Endothelial cell of umbilical vein (primary cell): ENCODE data around the gene NCS1. TPM values are rescaled to one million over a fixed set of nuclear protein-coding genes. Genes with fewer than 3 reads are reported as not detected.

Source experiments
- BruUV-seq: library from RNA; stranded (reverse); fragments of 400-500 nt; replicated peaks from 2 replicates; lab custom pipeline; 2021; lab: Mats Ljungman, UMichigan
- CTCF ChIA-PET: fragments of 300-600, 350-600 bp; sonication (Branson Sonifier 250); formaldehyde crosslinking; loops from one replicate; lab custom pipeline; 2021; ENCODE audit warnings: antibody characterized with exemption, inconsistent platforms; lab: Charles Lee
- POLR2A ChIA-PET: fragments of 300-600, 350-600 bp; sonication (Branson Sonifier 250); formaldehyde crosslinking; loops from one replicate; lab custom pipeline; 2021; ENCODE audit warnings: antibody characterized with exemption, inconsistent platforms; lab: Charles Lee
- DNase-seq: peaks from one replicate; pipeline ENCODE4 v3.0.0-alpha.2; 2011; ENCODE audit warnings: low read depth, low spot score
- FAIRE-seq: peaks from 2 replicates; lab custom pipeline; 2011; peaks lifted over from hg19 to GRCh38; lab: Jason Lieb, UNC
- H2AFZ ChIP-seq: 2 replicates; pipeline ENCODE4 v1.6.0; 2012; ENCODE audit warnings: low read depth, low read length, control low read depth, inconsistent platforms
- H3K27ac ChIP-seq: 2 replicates; pipeline ENCODE4 v1.5.1; 2011; ENCODE audit warnings: low read depth, mild to moderate bottlenecking, control low read depth, low read length, moderate library complexity; ENCODE audit not compliant: insufficient read depth
- H3K27me3 ChIP-seq, 2 experiments: 2 replicates each; pipeline versions ENCODE4 v1.6.0 to v1.6.1; 2011; ENCODE audit warnings: low read length in 2 of 2, mixed read lengths in 1 of 2; ENCODE audit not compliant: control insufficient read depth in 2 of 2, insufficient read depth in 2 of 2
- H3K36me3 ChIP-seq, 2 experiments: 2 replicates in 1 of 2; 3 replicates in 1 of 2; pipeline ENCODE4 v1.5.1; 2011; ENCODE audit warnings: low read length in 2 of 2, mild to moderate bottlenecking in 1 of 2, moderate library complexity in 1 of 2; ENCODE audit not compliant: control insufficient read depth in 2 of 2, insufficient read depth in 2 of 2; ENCODE audit errors: extremely low read depth in 1 of 2
- H3K4me1 ChIP-seq: 3 replicates; pipeline ENCODE4 v1.5.1; 2011; ENCODE audit warnings: mild to moderate bottlenecking, low read length; ENCODE audit not compliant: control insufficient read depth, insufficient read depth; ENCODE audit errors: extremely low read depth
- H3K4me2 ChIP-seq: 2 replicates; pipeline ENCODE4 v1.6.1; 2011; ENCODE audit warnings: low read length, control low read depth, mixed read lengths; ENCODE audit not compliant: insufficient read depth
- H3K4me3 ChIP-seq, 3 experiments: fragments of 200-600 bp in 1 of 3; sonication (generic), shearing (Covaris generic) in 1 of 3; replicated peaks in 1 of 3; 2 replicates each; pipeline ENCODE4 v1.5.1; 2011 to 2016; ENCODE audit warnings: control low read depth in 3 of 3, low read length in 3 of 3, mild to moderate bottlenecking in 2 of 3, inconsistent platforms in 1 of 3, low read depth in 1 of 3, moderate library complexity in 1 of 3; ENCODE audit not compliant: insufficient read depth in 1 of 3
- H3K79me2 ChIP-seq: 2 replicates; pipeline ENCODE4 v1.6.0; 2012; ENCODE audit warnings: low read length, inconsistent platforms; ENCODE audit not compliant: control insufficient read depth, insufficient read depth
- H3K9ac ChIP-seq: replicated peaks from 2 replicates; pipeline ENCODE3; 2011; ENCODE audit warnings: low read length, control low read depth; ENCODE audit not compliant: insufficient read depth; ENCODE audit errors: extremely low read depth
- H3K9me1 ChIP-seq: replicated peaks from 3 replicates; pipeline ENCODE4 v1.6.0; 2011; ENCODE audit warnings: mild to moderate bottlenecking, low read length; ENCODE audit not compliant: control insufficient read depth, insufficient read depth; ENCODE audit errors: extremely low read depth
- H3K9me3 ChIP-seq: replicated peaks from 2 replicates; pipeline ENCODE4 v1.5.1; 2012; ENCODE audit warnings: low read length, inconsistent platforms; ENCODE audit not compliant: control insufficient read depth, insufficient read depth
- H4K20me1 ChIP-seq: replicated peaks from 2 replicates; pipeline ENCODE3; 2011; ENCODE audit warnings: mild to moderate bottlenecking, low read length; ENCODE audit not compliant: control insufficient read depth, insufficient read depth; ENCODE audit errors: extremely low read depth
- EZH2 ChIP-seq: IDR thresholded peaks from 2 replicates; pipeline ENCODE4 v1.6.1; 2012; ENCODE audit warnings: borderline replicate concordance, low read depth, mild to moderate bottlenecking, moderate library complexity, low read length, inconsistent platforms; ENCODE audit not compliant: severe bottlenecking
- FOS ChIP-seq: IDR thresholded peaks from 2 replicates; pipeline ENCODE4 v1.6.1; 2011; ENCODE audit warnings: mild to moderate bottlenecking, low read length, moderate library complexity, borderline replicate concordance; ENCODE audit not compliant: insufficient read depth
- GATA2 ChIP-seq: IDR thresholded peaks from 2 replicates; pipeline ENCODE4 v1.7.0; 2011; ENCODE audit warnings: low read depth, mild to moderate bottlenecking, moderate library complexity, mixed read lengths, low read length; ENCODE audit not compliant: insufficient read length, insufficient read depth
- JUN ChIP-seq: IDR thresholded peaks from 2 replicates; pipeline ENCODE4 v1.6.1; 2011; ENCODE audit warnings: borderline replicate concordance, low read depth; ENCODE audit not compliant: insufficient read length, insufficient read depth
- MYC ChIP-seq: IDR thresholded peaks from one replicate; pipeline ENCODE4 v1.6.1; 2011; ENCODE audit warnings: mild to moderate bottlenecking, low read depth, low read length
- POLR2A ChIP-seq: IDR thresholded peaks from 2 replicates; pipeline ENCODE4 v1.6.1; 2012; ENCODE audit warnings: low read depth, mild to moderate bottlenecking, control low read depth, low read length
- POLR2AphosphoS5 ChIP-seq: IDR thresholded peaks from 2 replicates; pipeline ENCODE4 v1.6.1; 2012; ENCODE audit warnings: low read depth, mild to moderate bottlenecking, control low read depth, low read length, moderate library complexity; ENCODE audit not compliant: insufficient read depth
- dilution Hi-C: fragments of 300-500 bp; cut with MboI; formaldehyde crosslinking; loops from one replicate; pipeline ENCODE4 v1.15.0; 2019; ENCODE audit warnings: low sequenced_read_pairs; ENCODE audit not compliant: extremely low pct_ligation_motif_present
- intact Hi-C: fragments of 100-400 bp; cut with micrococcal nuclease; formaldehyde crosslinking; loops from one replicate; pipeline ENCODE4 v1.10.0; 2022
- polyA plus RNA-seq, 4 experiments: library from polyadenylated mRNA; depleted of rRNA in 3 of 4; stranded (reverse) in 3 of 4; unstranded in 1 of 4; fragments of >200 nt; gene quantifications; 2 replicates each; pipeline versions ENCODE4 v1.2.1 to v1.2.3, GENCODE V29; 2011 to 2012; ENCODE audit warnings: missing spikeins in 1 of 4
- total RNA-seq: library from RNA; stranded (reverse); gene quantifications from 2 replicates; pipeline ENCODE4 v1.2.3, GENCODE V29; 2021
- TF ChIP-seq, protein P1 (sequence below): IDR thresholded peaks from 2 replicates; pipeline ENCODE4 v1.6.1; 2011; ENCODE audit not compliant: insufficient read depth, insufficient read length
- TF ChIP-seq, protein P2 (sequence below), 2 donors: IDR thresholded peaks; 1 replicate in 1 of 2; 2 replicates in 1 of 2; pipeline ENCODE4 v1.5.1; 2011; ENCODE audit warnings: low read length in 2 of 2, mild to moderate bottlenecking in 2 of 2, moderate library complexity in 2 of 2, control low read depth in 1 of 2, inconsistent platforms in 1 of 2, low read depth in 1 of 2; ENCODE audit not compliant: insufficient read depth in 1 of 2; ENCODE audit errors: extremely low read depth in 1 of 2

Gene NCS1
- total and polyA plus RNA-seq, 2 donors (not counting 3 experiments of a cell fraction or from before 2014, with no cell fraction given) = 53.6 to 77.4 TPM

DNA sequence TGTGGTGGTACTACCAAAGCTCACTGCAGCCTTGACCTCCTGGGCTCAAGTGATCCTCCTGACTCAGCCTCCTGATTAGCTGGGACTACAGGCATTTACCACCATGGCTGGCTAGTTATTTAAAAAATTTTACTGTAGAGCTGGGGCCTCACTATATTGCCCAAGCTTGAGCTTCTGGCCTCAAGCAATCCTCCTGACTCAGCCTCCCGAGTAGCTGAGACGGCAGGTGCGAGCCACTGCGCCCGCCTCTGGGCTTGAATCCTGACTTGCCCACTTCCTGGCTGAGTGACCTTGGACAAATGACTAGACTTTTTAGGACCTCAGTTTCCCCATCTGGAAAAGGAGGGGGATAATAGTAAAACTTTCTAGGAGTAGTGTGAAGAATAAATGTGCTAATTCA is 32.1 kb downstream of the NCS1 start:
- no peak overlapping the region for H3K4me3 ChIP-seq
- POLR2A ChIA-PET = no interaction called here
- H3K27ac ChIP-seq = no peak overlapping the region
- no peaks in the 10 kb centered on the region for H3K36me3 ChIP-seq
- TF ChIP-seq MYC (no peak), POLR2A (no peak), JUN (no peak), EZH2 (no peak), GATA2 (no peak), POLR2AphosphoS5 (no peak), FOS (no peak)
- TF ChIP-seq, protein P1, sequence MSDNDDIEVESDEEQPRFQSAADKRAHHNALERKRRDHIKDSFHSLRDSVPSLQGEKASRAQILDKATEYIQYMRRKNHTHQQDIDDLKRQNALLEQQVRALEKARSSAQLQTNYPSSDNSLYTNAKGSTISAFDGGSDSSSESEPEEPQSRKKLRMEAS = no peak
- TF ChIP-seq, protein P2, sequence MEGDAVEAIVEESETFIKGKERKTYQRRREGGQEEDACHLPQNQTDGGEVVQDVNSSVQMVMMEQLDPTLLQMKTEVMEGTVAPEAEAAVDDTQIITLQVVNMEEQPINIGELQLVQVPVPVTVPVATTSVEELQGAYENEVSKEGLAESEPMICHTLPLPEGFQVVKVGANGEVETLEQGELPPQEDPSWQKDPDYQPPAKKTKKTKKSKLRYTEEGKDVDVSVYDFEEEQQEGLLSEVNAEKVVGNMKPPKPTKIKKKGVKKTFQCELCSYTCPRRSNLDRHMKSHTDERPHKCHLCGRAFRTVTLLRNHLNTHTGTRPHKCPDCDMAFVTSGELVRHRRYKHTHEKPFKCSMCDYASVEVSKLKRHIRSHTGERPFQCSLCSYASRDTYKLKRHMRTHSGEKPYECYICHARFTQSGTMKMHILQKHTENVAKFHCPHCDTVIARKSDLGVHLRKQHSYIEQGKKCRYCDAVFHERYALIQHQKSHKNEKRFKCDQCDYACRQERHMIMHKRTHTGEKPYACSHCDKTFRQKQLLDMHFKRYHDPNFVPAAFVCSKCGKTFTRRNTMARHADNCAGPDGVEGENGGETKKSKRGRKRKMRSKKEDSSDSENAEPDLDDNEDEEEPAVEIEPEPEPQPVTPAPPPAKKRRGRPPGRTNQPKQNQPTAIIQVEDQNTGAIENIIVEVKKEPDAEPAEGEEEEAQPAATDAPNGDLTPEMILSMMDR (IDR thresholded peaks at IDR 0.05; ENCODE audit: extremely low read depth in 1 of 2, insufficient read depth in 1 of 2, low read depth in 1 of 2, low read length in 2 of 2) = no peak
- H3K4me1 ChIP-seq = peaks cover 2% of the 10 kb centered on the region
- no peak overlapping the region for H3K9ac ChIP-seq
- H2AFZ ChIP-seq = no peak overlapping the region
- H3K9me3 ChIP-seq = no peaks in the 10 kb centered on the region
- H3K9me1 ChIP-seq = no peaks in the 10 kb centered on the region
- no peak overlapping the region for H3K4me2 ChIP-seq
- FAIRE-seq = no peak
- intact Hi-C loops = no loop called here
- no peaks in the 10 kb centered on the region for H3K79me2 ChIP-seq
- CTCF ChIA-PET = interaction anchor here (1.5 kb wide), 1 partner anchor 97 kb away, joined by 4 read pairs; no protein-coding TSS in a partner anchor
- H3K27me3 ChIP-seq = no peaks in the 10 kb centered on the region
- no TSS peak for BruUV-seq
- H4K20me1 ChIP-seq = no peaks in the 10 kb centered on the region
- no peak for DNase-seq
- dilution Hi-C loops = no loop called here
